Calu3 (cell line): ENCODE results near the gene NAGPA. TPM values are rescaled to one million over a fixed set of nuclear protein-coding genes. Genes with fewer than 3 reads are reported as not detected.
"Not testable (repeated sequence)": the region's sequence is repeated elsewhere in the genome, so short reads cannot be mapped to it uniquely, and the experiment has no call there.

Experiments used
- BruUV-seq: library from RNA; stranded (reverse); fragments of 400-500 nt; replicated peaks from 2 replicates; lab custom pipeline; 2021; lab: Mats Ljungman, UMichigan
- CTCF ChIA-PET: fragments of 300-600 bp; sonication (Branson Sonifier 250); formaldehyde crosslinking; loops from one replicate; lab custom pipeline; 2022; ENCODE audit warnings: antibody characterized with exemption; lab: Charles Lee
- DNase-seq: peaks from one replicate; pipeline ENCODE4 v3.0.0; 2022
- H3K27ac Mint-ChIP-seq: one replicate; pipeline ENCODE4 v1.8.0; 2022; ENCODE audit warnings: mixed read lengths; ENCODE audit not compliant: unreplicated experiment
- H3K27me3 Mint-ChIP-seq: one replicate; pipeline ENCODE4 v1.8.0; 2022; ENCODE audit warnings: mixed read lengths; ENCODE audit not compliant: unreplicated experiment
- H3K36me3 Mint-ChIP-seq: one replicate; pipeline ENCODE4 v1.8.0; 2022; ENCODE audit warnings: mild to moderate bottlenecking, moderate library complexity, mixed read lengths; ENCODE audit not compliant: insufficient read depth, unreplicated experiment
- H3K4me1 Mint-ChIP-seq: one replicate; pipeline ENCODE4 v1.8.0; 2022; ENCODE audit warnings: mild to moderate bottlenecking, low read depth, mixed read lengths; ENCODE audit not compliant: unreplicated experiment
- H3K4me3 Mint-ChIP-seq: one replicate; pipeline ENCODE4 v1.8.0; 2022; ENCODE audit warnings: mild to moderate bottlenecking, low read depth, moderate library complexity, mixed read lengths; ENCODE audit not compliant: unreplicated experiment
- H3K9me3 Mint-ChIP-seq: one replicate; pipeline ENCODE4 v1.8.0; 2022; ENCODE audit warnings: low read depth, mixed read lengths; ENCODE audit not compliant: unreplicated experiment
- CTCF ChIP-seq: fragments of 200-600 bp; IDR thresholded peaks from one replicate; pipeline ENCODE4 v1.8.0; 2022; ENCODE audit warnings: antibody characterized with exemption; ENCODE audit not compliant: unreplicated experiment
- intact Hi-C: fragments of 100-400 bp; cut with micrococcal nuclease; formaldehyde crosslinking; loops from one replicate; pipeline ENCODE4 v1.10.0; 2022; ENCODE audit not compliant: unreplicated experiment
- total RNA-seq: library from RNA; stranded (reverse); gene quantifications from 2 replicates; pipeline ENCODE4 v1.2.3, GENCODE V29; 2022

The NAGPA gene
- total RNA-seq, 1 experiment from 2014 or later: 16.1 TPM

- no peak for TF ChIP-seq CTCF
- Mint-ChIP-seq H3K9me3 (no peaks in the 10 kb centered on the region), H3K4me1 (no peaks in the 10 kb centered on the region), H3K27ac (no peak overlapping the region), H3K4me3 (no peak overlapping the region), H3K27me3 (peaks cover 94% of the 10 kb centered on the region), H3K36me3 (no peaks in the 10 kb centered on the region)
- no TSS peak for BruUV-seq
- intact Hi-C loops: loop anchor here (5.0 kb wide), 1 partner anchor 305 kb away; no protein-coding TSS in a partner anchor
- no peak for DNase-seq
- CTCF ChIA-PET: interaction anchor here (0.7 to 0.8 kb wide), 2 partner anchors 381 to 1610 kb away, joined by 3 to 4 read pairs; no protein-coding TSS in a partner anchor
Measured at GRCh38 chr16:5046914-5047313, 13.2 kb upstream of the NAGPA start.

GRCh38 chr16:5045499-5046115, 11.9 kb upstream of the NAGPA start:
- DNase-seq: no peak
- Mint-ChIP-seq H3K4me3 (no peak overlapping the region), H3K36me3 (no peaks in the 10 kb centered on the region), H3K4me1 (no peaks in the 10 kb centered on the region), H3K27me3 (peaks cover 94% of the 10 kb centered on the region), H3K27ac (no peak overlapping the region), H3K9me3 (no peaks in the 10 kb centered on the region)
- no peak for TF ChIP-seq CTCF
- BruUV-seq: no TSS peak
- CTCF ChIA-PET: no interaction called here
- intact Hi-C loops: loop anchor here (5.0 kb wide), 1 partner anchor 307 kb away; no protein-coding TSS in a partner anchor

- CTCF ChIA-PET, H3K27ac Mint-ChIP-seq, BruUV-seq, intact Hi-C loops, H3K36me3 Mint-ChIP-seq, H3K4me3 Mint-ChIP-seq, H3K4me1 Mint-ChIP-seq, H3K9me3 Mint-ChIP-seq, DNase-seq: not testable (repeated sequence)
- peaks cover 94% of the 10 kb centered on the region for H3K27me3 Mint-ChIP-seq
Measured at GRCh38 chr16:5044581-5044980, 10.8 kb upstream of the NAGPA start.

GRCh38 chr16:5044011-5044540, 10.3 kb upstream of the NAGPA start:
- no peaks in the 10 kb centered on the region for H3K4me1 Mint-ChIP-seq
- H3K27ac Mint-ChIP-seq: no peak overlapping the region
- intact Hi-C loops: no loop called here
- peaks cover 94% of the 10 kb centered on the region for H3K27me3 Mint-ChIP-seq
- CTCF ChIA-PET: no interaction called here
- H3K9me3 Mint-ChIP-seq: no peaks in the 10 kb centered on the region
- no TSS peak for BruUV-seq
- no peak overlapping the region for H3K4me3 Mint-ChIP-seq
- H3K36me3 Mint-ChIP-seq: no peaks in the 10 kb centered on the region
- no peak for TF ChIP-seq CTCF
- DNase-seq: no peak
